ENCODE data around the gene PEAK1.
A peak's percentile ranks its signal among the peaks of the same experiment; 100 is the strongest.

The PEAK1 gene

DNA sequence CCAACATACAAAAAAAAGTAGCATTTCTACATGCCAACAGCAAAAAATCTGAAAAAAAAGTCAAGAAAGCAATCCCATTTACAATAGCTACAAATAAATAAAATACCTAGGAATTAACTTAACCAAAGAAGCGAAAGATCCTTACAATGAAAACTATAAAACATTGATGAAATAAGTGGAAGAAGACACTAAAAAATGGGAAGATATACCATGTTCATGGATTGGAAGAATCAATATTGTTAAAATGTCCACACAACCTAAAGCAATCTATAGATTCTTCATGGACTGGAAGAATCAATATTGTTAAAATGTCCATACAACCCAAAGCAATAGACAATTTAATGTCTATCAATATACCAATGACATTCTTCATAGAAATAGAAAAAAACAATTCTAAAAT is 21.0 kb downstream of the PEAK1 start:
- DNase-seq: no peak

DNA sequence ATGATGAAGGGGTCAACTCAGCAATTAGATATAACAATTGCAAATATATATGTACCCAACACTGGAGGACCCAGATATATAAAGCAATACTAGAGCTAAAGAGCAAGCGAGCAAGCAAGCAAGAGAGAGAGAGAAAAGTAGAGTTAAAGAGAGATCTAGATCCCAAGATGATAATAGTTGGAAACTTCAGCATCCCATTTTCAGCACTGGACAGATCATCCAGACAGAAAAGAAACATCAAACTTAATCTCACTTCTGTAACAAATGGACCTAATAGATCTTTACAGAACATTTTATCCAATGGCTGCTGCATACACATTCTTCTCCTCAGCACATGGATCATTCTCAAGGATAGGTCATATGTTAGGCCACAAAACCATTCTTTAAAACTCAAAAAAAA is 23.2 kb downstream of the PEAK1 start:
- DNase-seq: no peak

DNA sequence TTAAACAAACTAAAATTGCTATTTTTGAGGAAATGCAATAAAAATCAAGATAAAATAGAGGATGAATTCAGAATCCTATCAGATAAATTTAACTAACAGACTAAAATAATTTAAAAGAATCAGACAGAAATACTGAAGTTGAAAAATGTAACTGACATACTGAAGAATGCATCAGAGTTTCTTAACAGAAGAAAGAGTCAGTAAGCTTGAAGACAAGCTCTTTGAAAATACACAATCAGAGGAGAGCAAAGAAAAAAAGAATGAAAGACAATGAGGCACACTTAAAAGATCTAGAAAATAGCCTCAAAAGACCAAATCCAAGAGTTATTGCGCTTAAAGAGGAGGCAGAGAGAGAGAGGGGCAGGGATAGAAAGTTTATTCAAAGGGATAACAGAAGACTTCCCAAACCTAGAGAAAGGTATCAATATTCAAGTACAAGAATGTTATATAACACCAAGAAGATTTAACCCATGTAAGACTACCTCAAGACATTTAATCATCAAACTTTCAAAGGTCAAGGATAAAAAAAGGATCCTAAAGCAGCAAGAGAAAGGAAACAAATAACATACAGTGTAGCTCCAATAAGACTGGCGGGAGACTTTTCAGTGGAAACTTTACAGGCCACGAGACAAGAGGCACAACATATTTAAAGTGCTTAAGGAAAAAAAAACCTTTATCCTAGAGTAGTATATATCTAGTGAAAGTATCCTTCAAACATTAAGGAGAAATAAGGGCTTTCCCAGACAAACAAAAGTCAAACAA is 24.7 kb downstream of the PEAK1 start:
- DNase-seq: no peak

DNA sequence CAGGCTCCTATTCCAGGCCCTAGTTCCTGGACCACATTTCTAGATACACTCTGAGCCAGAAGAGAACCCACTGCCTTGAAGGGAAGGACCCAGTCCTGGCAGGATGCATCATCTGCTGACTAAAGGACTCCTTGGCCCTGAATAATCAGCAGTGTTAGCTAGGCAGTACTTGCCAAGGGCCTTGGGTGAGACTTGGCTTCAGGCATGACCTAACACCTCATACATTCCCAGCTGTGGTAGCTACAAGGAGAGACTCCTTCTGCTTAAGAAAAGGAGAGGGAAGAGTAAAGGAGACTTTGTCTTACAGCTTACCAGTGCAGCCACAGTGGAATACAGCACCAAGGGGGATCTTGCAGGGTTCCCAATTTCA is 26.4 kb downstream of the PEAK1 start:
- no peak for DNase-seq

DNA sequence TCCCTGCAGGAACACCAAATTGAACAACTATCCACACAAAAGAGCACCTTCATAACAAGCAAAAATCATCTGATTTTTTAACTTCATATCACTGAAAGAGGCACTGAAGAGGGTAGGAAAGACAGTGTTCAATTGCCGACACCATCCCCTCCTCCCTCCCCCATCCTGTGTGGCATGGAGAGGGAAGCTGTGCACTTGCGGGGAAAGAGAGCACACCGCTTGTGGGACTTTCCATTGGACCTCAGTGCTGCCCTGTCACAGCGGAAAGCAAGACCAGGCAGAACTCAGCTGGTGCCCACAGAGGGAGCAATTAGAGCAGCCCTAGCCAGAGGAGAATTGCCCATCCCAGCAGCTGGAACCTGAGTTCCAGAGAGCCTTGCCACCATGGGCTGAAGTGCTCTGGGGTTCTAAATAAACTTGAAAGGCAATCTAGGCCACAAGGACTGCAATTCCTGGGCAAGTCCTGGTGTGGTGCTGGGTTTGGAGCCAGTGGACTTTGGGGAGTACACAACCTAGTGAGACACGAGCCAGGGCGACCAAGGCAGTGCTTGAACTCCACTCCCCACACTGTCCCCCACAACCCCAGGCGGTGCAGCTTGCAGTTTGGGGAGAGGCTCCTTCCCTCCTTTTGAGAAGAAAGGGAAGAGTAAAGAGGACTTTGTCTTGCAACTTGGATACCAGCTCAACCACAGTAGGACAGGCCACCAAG is 27.0 kb downstream of the PEAK1 start:
- DNase-seq: no peak

DNA sequence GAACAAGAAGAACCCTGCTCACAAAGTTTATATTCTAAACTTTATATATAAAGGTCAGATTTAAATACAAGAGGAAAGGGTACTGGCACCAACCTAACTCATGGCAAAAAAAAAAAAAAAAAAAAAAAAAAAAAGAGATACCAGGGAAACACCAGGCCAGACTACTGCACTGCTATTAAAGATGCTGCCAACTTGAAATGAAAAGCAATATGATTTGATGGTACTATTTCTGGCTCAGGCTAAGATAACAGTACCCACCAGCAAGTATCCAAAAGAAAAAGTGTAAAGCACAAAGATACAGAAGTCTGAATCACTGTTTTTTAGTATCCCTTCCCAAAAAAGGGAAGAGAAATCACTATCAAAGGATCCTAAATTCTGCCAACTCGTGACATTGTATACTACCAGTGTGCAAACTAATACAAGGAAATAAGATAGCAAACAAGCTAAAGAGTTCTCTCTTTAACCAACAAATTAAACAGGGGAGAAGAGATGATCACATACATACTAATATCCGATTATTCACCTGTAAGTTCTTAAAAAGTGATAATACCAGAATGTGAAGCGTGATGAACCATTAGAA is 28.4 kb downstream of the PEAK1 start:
- DNase-seq: no peak

DNA sequence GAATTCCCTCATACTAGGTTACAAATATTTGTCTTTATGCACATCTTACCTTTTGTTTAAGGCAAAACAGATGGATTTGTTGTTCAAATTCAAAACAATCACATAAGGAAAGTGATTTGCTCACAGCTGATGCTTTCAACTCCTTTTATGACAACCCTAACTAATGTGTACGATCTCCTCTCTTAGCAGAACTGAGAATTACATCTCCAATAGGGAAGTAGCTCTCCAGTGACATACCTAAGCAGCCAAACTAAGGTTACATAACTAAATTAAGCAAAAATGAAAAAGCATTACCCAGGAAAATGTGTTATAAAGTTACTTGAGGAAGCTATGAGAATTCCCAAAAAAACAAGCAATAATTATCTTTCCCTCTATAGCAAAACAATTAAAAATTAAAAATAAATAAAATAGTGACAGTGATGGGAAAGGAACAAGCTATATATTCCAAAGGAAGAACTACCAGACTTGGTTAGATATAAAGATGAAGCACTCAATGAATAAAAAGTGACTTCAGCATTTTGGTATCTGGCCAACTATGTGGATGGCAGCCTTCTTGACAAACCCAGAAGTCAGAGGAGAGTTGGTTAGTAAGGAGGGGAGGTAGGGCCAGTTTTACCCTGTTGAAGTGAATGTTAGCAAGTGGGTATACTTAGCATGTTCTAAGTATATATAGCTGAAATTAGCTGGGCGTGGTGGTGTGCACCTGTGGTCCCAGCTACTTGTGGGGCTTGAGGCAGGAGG is 32.4 kb downstream of the PEAK1 start:
- DNase-seq: no peak

DNA sequence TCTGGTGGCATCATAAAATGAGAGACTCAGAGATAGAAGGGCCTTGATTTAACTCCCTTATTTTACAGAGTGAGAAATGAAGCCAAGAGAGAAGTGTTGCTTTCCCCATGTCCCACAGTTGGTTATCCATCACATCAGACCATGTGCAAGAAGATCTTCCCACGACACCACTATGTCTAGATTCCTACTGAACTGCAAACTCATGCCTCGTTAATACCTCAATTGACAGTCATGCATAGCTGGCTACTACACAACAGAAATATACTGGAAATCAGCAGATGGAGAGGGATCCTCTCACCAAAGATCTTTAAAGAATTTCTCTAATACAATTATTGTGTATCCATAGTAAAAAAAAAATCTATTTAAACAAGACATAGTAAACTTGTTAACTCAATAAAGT is 33.3 kb downstream of the PEAK1 start:
- DNase-seq: no peak

DNA sequence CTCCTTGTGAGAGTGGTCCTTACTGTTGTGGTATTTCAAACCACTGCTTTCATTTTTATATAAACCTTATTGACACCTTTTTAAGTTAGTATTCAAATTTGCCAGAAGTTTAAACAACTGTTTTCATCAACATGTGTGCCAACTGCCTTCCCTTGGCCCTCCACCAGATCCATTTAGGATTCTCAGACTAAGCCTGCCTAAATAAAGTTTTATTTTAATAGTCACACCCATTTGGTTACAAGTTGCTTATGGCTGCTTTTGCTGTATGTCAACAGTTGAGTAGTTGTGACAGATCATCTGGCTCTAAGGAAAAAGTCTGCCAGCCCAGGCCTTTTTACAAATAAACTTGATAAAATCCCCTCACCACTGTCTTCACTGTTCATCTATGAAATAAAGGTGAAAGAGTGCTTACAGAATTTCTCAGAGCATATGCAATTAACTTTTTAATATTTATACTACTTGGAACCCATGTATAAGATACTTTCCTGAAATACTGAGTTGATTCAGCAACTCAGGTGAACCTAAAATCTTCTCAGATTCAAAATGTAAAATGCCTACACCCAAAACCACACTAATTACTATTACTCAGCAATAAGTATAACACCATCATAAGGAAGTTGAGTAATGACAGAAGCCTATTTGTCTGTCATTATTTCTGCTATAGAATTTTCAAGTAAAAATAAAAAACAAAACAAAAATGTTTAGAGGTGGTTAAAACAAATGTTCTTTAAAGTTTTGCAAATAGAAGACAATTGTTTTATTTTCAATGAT is 35.1 kb downstream of the PEAK1 start:
- DNase-seq: peak; percentile 22

DNA sequence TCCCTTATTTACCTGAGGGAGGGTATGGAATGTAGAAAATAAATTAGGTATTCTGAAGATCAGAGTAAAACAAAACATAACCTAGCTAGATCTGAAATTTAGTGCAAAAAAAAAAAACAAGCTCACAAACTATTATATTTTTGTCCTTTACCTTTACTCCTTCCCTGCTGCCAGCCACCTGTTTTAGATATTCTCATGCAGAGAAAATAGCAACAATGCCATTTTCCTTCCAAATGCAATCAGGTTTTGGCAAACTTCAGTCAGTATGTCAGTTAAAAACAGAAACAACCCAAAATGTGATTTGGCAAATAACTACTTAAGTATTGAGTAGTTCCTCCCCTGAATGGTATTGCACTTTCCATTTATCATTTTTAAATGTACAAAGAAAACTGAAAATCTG is 35.8 kb downstream of the PEAK1 start:
- DNase-seq: no peak

DNA sequence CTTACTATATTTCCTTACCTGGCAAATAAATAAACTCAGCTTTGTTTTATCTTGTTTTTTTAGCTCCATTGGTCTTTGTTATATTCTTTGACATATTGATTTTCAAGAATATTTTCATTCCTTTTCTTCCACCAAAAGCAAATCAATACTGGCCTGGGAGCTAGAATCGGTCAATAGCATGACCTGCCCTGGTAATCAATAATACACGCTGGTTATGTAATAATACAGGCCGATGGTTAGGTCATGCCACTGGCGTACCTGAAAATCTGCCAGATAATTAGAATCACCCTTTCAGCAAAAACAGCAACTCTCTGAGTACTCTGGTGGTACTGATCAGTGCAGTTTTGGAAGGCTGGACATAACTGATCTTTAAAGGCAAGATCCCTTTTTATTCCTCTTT is 39.9 kb downstream of the PEAK1 start:
- DNase-seq: no peak

DNA sequence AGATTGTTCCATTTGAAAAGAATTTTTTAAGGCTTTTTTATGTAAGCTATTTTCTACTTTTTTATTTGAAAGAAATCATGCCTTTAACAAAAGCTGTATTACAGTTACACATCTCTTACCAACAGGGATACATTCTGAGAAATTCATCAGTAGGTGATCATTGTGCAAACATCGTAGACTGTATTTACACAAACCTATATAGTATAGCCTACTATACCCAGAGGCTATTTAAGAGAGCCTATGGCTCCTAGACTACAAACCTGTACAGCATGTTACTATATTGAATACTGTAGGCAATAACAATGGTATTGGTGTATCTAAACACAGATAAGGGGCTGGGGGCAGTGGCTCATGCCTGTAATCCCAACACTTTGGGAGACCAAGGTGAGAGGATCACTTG is 43.1 kb downstream of the PEAK1 start:
- no peak for DNase-seq

DNA sequence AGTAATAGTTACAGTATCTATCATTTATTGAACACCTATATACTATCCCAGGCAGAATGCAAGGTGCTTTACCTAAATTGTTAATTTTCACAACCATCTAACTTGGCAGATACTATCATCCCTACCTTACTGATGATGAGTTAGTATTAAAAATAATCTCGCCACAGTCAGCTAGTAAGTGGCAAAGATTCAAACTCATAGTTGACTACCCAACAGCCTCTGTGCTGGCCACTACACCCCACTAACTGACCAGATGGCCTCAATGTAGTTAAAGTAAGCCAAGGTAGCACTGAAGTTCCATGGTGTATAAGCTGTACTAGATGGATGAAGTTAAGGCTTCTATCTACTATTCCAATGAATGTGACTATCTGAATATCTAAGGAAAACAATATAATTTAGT is 44.8 kb downstream of the PEAK1 start:
- no peak for DNase-seq

DNA sequence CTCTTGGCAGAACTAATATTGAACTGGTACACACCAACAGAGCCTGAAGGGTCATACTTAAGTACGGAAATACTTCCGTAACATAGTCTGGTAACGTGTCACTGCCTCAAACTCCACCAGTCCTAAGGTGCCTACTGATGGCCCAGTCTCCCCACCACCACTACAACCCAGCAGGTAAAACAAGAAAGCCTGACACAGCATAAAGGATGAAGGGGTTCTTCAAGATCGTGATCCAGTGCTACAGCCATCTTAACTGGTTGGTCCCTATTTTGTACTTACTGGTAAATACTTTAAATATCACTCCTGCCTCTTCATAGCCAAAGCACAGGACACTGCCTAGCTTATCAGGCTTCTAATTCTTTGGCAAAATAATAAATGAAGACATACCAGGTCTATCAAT is 46.5 kb downstream of the PEAK1 start:
- DNase-seq: no peak

DNA sequence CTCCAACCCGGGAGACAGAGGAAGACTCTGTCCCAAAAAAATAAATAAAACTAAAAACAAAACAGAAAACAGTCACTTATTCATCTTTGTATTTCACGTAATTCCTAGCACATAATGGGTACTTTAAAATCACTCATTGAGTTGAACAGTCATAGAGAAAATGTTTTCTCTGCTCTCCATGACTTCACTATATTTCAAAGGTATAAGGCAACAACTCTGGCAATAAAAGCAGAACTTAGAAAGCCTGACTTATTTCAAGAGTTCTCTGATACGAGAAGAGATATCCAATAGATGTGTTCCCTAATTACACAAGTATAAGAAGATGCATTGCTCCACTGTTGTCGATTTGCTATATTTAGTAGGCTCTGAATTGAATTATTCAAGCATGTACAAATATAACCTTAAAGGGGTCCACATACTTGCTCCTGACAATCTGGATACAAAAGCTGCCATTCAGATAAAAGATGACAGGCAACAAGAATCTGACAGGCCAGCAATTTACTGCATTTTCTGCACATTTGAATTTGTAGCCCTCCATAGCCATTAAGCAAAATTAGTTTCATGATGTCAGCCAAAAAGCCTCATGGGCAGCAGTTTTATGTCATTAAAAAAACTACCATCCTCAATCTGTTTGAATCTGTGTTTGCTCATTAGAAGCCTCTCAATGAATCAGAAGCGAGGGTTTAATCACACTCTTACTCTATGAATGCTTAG is 47.9 kb downstream of the PEAK1 start:
- no peak for DNase-seq

DNA sequence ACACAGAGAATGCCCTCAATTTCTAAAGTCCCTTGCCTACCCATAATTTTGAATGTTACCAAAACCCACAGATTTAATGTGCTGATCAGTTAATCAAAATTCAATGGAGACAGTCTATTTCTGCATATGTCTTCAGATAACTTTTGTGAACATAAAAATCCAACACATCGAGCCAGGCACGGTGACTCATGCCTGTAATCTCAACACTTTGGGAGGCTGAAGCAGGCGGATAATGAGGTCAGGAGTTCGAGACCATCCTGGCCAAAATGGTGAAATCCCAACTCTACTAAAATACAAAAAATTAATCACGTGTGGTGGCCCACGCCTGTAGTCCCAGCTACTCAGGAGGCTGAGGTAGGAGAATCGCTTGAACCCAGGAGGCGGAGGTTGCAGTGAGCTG is 49.3 kb downstream of the PEAK1 start:
- no peak for DNase-seq

DNA sequence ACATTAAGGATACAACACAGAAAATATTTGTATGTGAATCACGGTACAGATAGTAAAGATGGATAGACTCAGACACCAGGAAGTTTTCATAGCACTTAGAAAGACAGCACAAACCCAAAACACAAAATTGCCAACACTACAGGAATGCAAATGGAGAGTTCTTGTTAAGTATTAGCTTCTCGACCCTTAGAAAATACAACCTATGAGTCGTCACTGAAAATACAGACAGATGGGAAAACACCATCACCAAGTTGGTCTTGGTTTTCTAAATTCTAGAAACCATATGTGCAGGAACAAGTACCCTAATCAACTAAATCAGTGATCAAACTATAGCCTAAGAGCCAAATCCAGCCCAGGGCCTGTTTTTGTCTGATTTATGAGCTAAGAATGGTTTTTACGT is 50.7 kb downstream of the PEAK1 start:
- DNase-seq: no peak

DNA sequence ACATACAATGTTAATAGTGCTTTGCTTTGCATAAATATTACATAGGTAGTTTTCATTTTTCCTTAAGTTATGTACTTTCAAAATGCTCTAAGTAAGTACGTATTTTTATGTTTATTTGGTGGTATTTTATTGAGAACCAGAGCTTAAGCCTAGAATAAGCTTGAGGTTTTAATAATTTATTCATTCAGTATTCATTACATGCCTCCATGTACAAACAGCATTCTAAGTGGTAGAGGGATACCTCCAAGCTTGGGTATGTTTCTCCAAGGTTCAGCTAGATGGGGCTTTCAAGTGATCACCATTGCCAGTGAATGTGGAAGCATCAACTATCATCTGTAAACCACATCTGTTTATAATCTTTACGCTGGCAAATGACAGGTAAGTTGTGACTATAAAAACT is 52.3 kb downstream of the PEAK1 start:
- DNase-seq: no peak

DNA sequence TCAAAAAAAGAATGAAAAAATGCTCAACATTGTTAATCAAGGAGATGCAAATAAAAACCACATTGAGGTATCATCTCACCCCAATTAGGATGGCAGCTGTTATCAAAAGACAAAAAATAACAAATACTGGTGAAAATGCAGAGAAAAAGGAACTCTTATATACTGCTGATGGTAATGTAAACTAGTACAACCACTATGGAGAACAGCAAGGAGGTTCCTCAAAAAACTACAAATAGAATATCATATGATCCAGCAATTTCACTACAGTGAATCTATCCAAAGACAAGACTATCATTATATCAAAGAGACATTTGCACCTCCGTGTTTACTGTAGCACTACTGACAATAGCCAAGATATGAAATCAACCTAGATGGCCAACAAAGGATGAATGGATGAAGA is 58.4 kb downstream of the PEAK1 start:
- no peak for DNase-seq

DNA sequence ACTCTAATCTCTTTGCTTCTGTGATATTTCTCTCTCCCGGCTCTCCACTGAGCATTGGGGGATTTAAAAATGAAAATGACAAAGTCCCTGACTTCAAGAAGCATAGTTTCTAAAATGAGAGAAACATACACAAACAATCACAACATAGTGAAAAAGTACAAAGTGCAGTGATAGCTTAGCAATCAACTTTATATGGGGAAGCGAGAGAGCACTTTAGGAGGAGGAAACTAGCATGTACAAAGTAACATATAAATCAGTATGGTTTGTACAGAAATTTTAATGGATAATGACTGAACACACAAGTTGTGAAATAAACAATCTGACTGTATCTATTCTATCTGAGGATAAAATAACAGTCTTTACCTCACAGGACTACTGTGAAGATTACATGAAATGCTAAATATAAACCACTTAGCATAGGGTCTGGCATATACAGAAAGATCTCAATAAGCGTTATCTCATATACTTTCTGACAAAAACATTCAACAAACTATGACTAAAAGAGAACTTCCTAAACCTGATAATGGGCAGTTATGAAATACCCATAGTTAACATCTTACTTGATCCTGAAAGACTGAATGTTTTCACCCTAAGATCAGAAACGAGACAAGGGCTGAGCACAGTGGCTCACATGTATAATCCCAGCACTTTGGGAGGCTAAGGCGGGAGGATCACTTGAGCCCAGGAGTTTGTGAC is 61.2 kb downstream of the PEAK1 start:
- no peak for DNase-seq

DNA sequence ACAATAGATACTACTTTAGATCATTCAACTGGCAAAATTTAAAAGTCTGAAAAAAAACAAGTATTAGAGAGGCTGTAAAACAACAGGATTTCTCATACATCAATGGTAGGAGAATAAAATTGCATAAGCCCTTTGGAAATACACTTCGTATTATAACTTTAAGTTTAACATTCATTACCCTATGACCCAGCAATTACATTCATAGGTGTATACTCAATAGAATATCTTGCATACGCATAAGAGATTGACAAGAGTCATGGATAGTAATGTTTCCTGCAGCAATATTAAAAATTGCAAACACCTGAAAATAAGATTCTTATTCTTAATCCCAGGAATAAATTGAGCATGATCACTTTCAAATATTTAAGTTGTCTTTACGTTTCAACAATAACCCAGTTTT is 63.6 kb downstream of the PEAK1 start:
- no peak for DNase-seq

DNA sequence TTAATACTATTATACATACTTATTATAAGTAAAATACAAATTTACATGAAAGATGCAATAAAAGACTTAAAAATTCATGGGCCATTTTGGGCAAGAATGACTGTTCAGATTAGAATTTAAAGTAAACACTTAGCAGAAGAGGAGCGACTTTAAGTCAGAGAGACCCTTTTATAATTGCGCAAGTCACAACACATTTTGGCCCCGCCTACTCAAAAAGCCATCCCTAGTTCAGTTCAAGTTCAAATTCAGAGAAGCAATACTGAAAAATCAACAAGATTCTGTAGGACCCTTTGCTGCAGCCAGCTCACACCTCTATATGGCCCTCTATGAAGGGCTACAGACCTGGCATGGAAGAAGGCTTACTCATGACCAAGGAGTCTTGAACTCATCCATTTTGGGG is 64.6 kb downstream of the PEAK1 start:
- DNase-seq: no peak

Data from activated CD4-positive, alpha-beta T cell treated with anti-CD3 and anti-CD28 coated beads, Interleukin-10, Interleukin-2, amounts not matched to agents 100 ng/mL and 50 ng/mL, durations not matched to agents 16 hours and 8 hours (primary cell).